Measurements from ENCODE around the gene CDK1.

The CDK1 gene

GRCh38 chr10:60778971-60779796 lies 906 bp downstream of the CDK1 start:
- DNase-seq, result no peak

- no peak for DNase-seq
Measured at GRCh38 chr10:60781661-60782060, 3.4 kb downstream of the CDK1 start.

- DNase-seq, result no peak
Measured at GRCh38 chr10:60784641-60785040, 6.4 kb downstream of the CDK1 start.

DNA sequence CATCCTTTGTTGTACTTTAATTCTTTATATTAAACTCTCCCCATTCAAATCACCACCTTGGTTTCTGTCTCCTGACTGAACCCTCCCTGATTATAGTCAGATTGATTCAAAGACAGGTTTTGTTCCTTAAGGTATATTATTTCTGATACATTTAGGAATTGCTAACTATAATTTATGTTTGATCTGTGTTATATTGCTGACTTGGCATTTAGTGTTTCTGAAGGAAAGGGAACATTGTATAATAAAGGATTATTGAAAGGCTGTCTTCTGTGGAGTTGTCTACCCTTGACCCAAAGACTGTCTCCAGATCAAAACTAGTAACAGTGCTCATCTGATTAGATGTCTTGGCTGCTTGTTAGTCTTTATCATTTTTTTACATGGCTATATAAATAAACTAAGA lies 10.3 kb downstream of the CDK1 start:
- DNase-seq, result no peak

DNA sequence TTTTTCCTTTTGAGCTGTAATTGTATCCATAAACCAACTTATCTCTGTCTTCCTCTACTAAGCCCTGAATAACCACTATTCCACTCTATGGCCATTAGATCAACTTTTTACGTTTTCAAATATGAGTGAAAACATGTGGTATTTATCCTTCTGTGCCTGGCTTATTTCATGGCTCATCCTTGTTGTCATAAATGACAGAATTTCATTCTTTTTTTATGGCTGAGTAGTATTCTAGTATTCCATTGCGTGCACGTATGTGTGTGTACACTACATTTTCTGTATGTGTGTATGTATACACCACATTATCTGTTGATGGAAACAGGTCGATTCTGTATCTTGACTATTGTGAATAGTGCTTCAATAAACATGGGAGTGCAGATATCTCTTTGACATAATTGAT lies 11.1 kb downstream of the CDK1 start:
- DNase-seq, result no peak

DNA sequence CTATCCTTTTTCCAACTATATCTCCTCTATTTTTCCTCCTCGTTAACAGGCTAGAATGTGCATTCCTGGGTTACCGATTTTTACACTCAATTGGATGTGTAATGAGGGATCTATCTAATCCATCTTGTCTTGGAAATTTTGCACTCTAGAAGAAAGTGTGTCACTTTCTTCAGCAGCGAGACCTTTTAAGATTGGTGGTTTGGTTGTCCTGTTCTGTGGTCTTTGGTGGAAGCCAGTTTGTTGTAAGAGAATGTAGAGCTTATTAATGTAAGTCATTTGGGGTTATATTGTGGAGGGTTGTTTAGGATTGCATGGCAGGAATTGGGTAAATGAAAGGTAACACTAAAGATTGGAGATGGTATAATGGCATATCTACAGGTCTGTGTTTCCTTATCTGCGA lies 16.7 kb downstream of the CDK1 start:
- DNase-seq, result no peak

DNA sequence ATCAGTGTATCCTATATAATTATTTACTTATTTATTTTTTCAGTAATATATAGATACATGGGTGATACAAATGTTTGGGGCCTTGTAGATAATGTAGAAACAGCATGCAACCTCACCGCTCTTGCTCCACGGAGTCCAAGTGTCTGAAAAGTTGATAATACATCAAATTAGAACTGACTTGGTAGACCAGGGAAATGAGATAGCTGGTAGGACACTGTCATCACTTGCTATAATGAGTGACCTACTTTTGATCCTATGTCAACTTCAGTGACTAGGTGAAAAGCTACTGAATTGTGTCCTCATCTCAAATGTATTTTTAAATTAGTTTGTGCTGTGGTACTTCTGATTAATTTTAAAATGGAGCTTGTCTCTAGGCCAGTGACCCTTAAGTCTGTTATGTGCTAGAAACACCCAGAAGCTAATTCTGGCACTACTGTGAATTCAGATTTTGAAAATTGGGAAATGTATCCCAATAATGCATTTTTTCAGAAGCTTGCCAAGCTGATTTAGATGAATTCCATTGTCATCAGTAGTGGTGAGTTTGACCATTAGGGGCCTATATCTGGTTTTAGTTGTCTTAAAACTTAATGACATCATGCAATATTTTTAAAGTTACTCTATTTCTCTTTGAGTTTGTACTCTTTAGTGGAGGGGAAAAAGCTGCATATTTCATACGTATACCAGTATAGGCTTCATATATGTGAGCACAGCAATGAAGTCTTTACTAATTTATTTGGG lies 17.4 kb downstream of the CDK1 start:
- no peak for DNase-seq

DNA sequence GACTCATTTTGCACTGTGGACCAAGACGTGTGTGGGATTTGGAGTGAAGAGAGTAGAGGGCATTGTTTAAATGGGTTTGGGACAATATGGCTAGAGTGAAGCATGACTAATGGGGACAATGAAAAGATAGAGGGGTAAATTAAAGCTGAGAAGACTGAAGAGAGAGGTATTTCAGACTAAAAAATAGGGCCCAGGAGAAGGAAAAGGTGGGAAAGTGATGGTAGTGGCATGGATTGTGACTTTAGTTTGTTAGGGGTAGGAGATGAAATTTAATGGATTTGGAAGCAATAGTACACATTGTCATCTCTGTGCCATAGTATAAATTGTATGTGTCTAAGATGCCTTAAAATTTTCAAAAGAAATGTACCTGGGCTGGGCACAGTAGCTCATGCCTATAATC lies 18.2 kb downstream of the CDK1 start:
- DNase-seq, result no peak

GRCh38 chr10:60797200-60797599 lies 18.9 kb downstream of the CDK1 start:
- no peak for DNase-seq

- DNase-seq, result peak; percentile 26
Measured at GRCh38 chr10:60798031-60798430, 19.8 kb downstream of the CDK1 start.

GRCh38 chr10:60798870-60799269 lies 20.6 kb downstream of the CDK1 start:
- no peak for DNase-seq

GRCh38 chr10:60799971-60800650 lies 21.8 kb downstream of the CDK1 start:
- DNase-seq, result no peak

- no peak for DNase-seq
Measured at GRCh38 chr10:60800918-60801317, 22.6 kb downstream of the CDK1 start.

DNA sequence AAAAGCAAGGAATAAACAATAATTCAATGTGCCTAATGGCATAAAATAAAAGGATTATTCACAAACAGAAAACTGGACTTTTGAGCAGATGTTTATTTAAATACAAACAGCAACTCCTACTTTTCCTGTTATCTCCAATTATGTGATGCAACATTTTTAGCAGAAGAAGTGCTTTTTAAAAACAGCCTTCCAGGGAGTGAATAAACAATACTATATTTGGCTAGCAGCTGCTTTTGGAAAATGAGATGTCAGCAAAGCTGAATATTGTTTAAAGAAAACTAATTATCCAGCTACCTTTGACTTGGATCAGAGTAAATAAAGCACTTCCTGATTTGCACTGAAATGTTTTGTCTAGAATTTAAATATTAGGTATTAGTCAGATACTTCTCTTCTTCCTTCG lies 23.2 kb downstream of the CDK1 start:
- no peak for DNase-seq

- DNase-seq, result no peak
Measured at GRCh38 chr10:60803433-60803832, 25.2 kb downstream of the CDK1 start.

DNA sequence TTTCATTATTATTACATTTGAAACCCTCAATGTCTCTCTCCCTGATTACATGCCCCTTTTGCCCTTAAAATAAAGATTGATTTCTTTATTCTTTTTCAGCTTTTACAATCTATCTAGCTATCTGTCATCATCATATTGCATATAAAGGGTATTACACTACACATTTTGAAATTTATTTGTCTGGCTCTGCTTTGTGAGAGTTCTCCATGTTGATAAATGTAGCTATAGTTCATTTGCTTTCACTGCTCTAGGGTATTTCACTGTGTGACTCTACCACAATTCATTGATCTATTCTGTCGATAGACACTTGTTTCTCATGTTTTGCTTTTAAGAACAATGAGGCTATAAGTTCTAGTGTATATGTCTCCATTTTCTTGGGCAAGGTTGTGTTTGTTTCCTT lies 25.6 kb downstream of the CDK1 start:
- no peak for DNase-seq

GRCh38 chr10:60806921-60807320 lies 28.6 kb downstream of the CDK1 start:
- peak; percentile 78 for DNase-seq

- DNase-seq, result no peak
Measured at GRCh38 chr10:60807499-60807898, 29.2 kb downstream of the CDK1 start.

GRCh38 chr10:60808036-60808435 lies 29.8 kb downstream of the CDK1 start:
- DNase-seq, result no peak

DNA sequence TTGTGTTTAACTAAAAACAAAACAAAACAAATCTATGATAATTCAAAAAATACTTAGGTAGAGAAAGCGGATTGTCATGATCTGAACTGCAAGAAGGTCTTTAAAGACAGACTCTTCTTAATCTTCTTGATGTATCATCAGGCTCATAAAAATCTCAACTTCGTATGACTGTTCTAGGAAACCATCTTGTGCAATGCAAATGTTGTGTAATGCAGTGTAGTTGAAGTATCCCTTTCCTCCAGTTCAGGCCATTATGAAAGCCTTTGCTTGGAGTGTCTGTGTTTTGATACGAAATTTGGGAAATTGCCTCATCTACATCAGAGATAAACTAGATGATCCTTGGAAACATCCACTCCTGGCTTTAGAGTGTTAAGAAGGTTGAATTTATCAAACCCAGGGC lies 30.9 kb downstream of the CDK1 start:
- peak; percentile 58 for DNase-seq

DNA sequence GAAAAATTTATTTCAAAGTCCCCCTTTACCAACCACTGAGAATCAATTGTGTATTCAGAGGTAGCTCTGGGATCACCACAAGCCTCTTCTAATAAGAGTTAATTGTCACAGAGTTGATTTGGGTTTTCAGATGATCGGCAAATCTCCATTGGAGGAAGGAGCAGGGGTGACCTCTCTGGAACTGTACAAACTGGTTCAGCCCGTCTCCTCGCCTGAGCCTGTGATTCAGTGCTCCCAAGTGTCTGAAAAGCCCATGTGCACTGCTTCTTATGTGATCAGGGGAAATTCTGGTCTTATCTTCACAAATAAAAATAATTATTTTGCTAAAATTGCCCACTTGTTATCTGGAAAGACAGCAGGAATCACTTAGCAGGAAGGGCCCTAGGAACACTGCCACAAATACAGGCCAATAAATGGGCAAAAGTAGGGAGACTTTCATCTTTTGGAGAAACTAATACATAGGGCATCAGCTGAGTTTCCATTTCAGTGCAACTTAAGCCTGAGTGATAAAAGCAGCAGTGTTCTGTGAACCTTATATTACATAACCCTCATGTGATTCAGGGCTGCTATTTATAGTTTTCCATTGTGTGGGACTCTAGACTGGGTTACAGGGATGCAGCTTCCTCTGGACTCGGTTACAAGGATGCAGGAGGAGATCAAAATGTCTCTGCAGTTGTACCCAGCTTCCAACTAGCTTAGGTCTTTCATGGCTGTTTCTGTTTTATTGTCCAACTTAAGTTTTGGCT lies 32.3 kb downstream of the CDK1 start:
- peak; percentile 36 for DNase-seq

- peak; percentile 84 for DNase-seq
Measured at GRCh38 chr10:60816628-60817397, 38.5 kb downstream of the CDK1 start.
